GM19467 (cell line): ENCODE measurements around the gene DNAH14.
"Not testable (repeated sequence)": the region's sequence is repeated elsewhere in the genome, so short reads cannot be mapped to it uniquely, and the experiment has no call there.

ENCODE experiments used
- ATAC-seq: cut with Tn5 transposase; IDR thresholded peaks from one replicate; pipeline ENCODE4 v1.9.1; 2021; ENCODE audit warnings: mild to moderate bottlenecking, moderate library complexity; ENCODE audit not compliant: unreplicated experiment

DNAH14 gene

GRCh38 chr1:225380691-225381090, 451.2 kb downstream of the DNAH14 start:
- no peak for ATAC-seq

- not testable (repeated sequence) for ATAC-seq
Observed at GRCh38 chr1:225386860-225387259, 457.4 kb downstream of the DNAH14 start.

- ATAC-seq, result no peak
Observed at GRCh38 chr1:225388372-225388771, 458.9 kb downstream of the DNAH14 start.

GRCh38 chr1:225389843-225390242, 460.4 kb downstream of the DNAH14 start:
- no peak for ATAC-seq

GRCh38 chr1:225396357-225396756, 466.9 kb downstream of the DNAH14 start:
- ATAC-seq, result no peak

GRCh38 chr1:225400968-225401367, 471.5 kb downstream of the DNAH14 start:
- no peak for ATAC-seq

- ATAC-seq, result no peak
Observed at GRCh38 chr1:225406976-225407725, 477.7 kb downstream of the DNAH14 start.

GRCh38 chr1:225407755-225408154, 478.3 kb downstream of the DNAH14 start:
- no peak for ATAC-seq

GRCh38 chr1:225408249-225408648, 478.8 kb downstream of the DNAH14 start:
- no peak for ATAC-seq

- ATAC-seq, result no peak
Observed at GRCh38 chr1:225409051-225409450, 479.6 kb downstream of the DNAH14 start.

GRCh38 chr1:225410036-225410435, 480.6 kb downstream of the DNAH14 start:
- no peak for ATAC-seq

- no peak for ATAC-seq
Observed at GRCh38 chr1:225412321-225412720, 482.8 kb downstream of the DNAH14 start.

- ATAC-seq, result no peak
Observed at GRCh38 chr1:225412803-225413351, 483.4 kb downstream of the DNAH14 start.

GRCh38 chr1:225413708-225414375, 484.4 kb downstream of the DNAH14 start:
- ATAC-seq, result no peak

- ATAC-seq, result no peak
Observed at GRCh38 chr1:225415307-225415706, 485.8 kb downstream of the DNAH14 start.

- ATAC-seq, result no peak
Observed at GRCh38 chr1:225415967-225416745, 486.7 kb downstream of the DNAH14 start.

- no peak for ATAC-seq
Observed at GRCh38 chr1:225418059-225418458, 488.6 kb downstream of the DNAH14 start.

GRCh38 chr1:225418598-225418997, 489.1 kb downstream of the DNAH14 start:
- ATAC-seq, result no peak

GRCh38 chr1:225422031-225422605, 492.6 kb downstream of the DNAH14 start:
- no peak for ATAC-seq

- ATAC-seq, result no peak
Observed at GRCh38 chr1:225422795-225423517, 493.5 kb downstream of the DNAH14 start.
